GM11168 (cell line): Measurements from ENCODE around the gene TYW1.
"Not testable (repeated sequence)": the region's sequence is repeated elsewhere in the genome, so short reads cannot be mapped to it uniquely, and the experiment has no call there.

Experiments used
- in situ Hi-C: fragments of 300-500 bp; cut with MboI; formaldehyde crosslinking; loops from one replicate; pipeline ENCODE4 v1.12.0; 2022; ENCODE audit warnings: low sequenced_read_pairs; ENCODE audit not compliant: unreplicated experiment

The TYW1 gene

GRCh38 chr7:67182956-67183750, 186.5 kb downstream of the TYW1 start:
- in situ Hi-C loops = not testable (repeated sequence)

GRCh38 chr7:67184912-67185659, 188.5 kb downstream of the TYW1 start:
- in situ Hi-C loops = not testable (repeated sequence)

GRCh38 chr7:67185660-67186129, 189.1 kb downstream of the TYW1 start:
- in situ Hi-C loops = not testable (repeated sequence)

GRCh38 chr7:67189160-67189559, 192.5 kb downstream of the TYW1 start:
- in situ Hi-C loops = not testable (repeated sequence)

GRCh38 chr7:67189801-67190465, 193.3 kb downstream of the TYW1 start:
- in situ Hi-C loops = not testable (repeated sequence)

GRCh38 chr7:67191002-67191720, 194.5 kb downstream of the TYW1 start:
- in situ Hi-C loops = not testable (repeated sequence)

- in situ Hi-C loops = not testable (repeated sequence)
These were observed 195.6 kb downstream of the TYW1 start for GRCh38 chr7:67192123-67192702.

GRCh38 chr7:67192889-67193613, 196.4 kb downstream of the TYW1 start:
- in situ Hi-C loops = not testable (repeated sequence)

GRCh38 chr7:67196176-67196575, 199.5 kb downstream of the TYW1 start:
- in situ Hi-C loops = not testable (repeated sequence)

- in situ Hi-C loops = not testable (repeated sequence)
These were observed 202.4 kb downstream of the TYW1 start for GRCh38 chr7:67198865-67199526.

GRCh38 chr7:67205772-67206171, 209.1 kb downstream of the TYW1 start:
- in situ Hi-C loops = not testable (repeated sequence)

GRCh38 chr7:67206452-67206851, 209.8 kb downstream of the TYW1 start:
- in situ Hi-C loops = no loop called here

- in situ Hi-C loops = not testable (repeated sequence)
These were observed 212.0 kb downstream of the TYW1 start for GRCh38 chr7:67208656-67209055.

- in situ Hi-C loops = no loop called here
These were observed 212.6 kb downstream of the TYW1 start for GRCh38 chr7:67209256-67209655.

- in situ Hi-C loops = no loop called here
These were observed 213.9 kb downstream of the TYW1 start for GRCh38 chr7:67210567-67210966.

GRCh38 chr7:67211650-67212330, 215.2 kb downstream of the TYW1 start:
- in situ Hi-C loops = not testable (repeated sequence)

- in situ Hi-C loops = not testable (repeated sequence)
These were observed 216.4 kb downstream of the TYW1 start for GRCh38 chr7:67213038-67213437.

GRCh38 chr7:67223551-67223950, 226.9 kb downstream of the TYW1 start:
- in situ Hi-C loops = not testable (repeated sequence)
